Measurements from ENCODE around the gene ADIPOR1. TPM values are rescaled to one million over a fixed set of nuclear protein-coding genes. Genes with fewer than 3 reads are reported as not detected.
"Not testable (repeated sequence)": the region's sequence is repeated elsewhere in the genome, so short reads cannot be mapped to it uniquely, and the experiment has no call there.

ADIPOR1 gene, protein sequence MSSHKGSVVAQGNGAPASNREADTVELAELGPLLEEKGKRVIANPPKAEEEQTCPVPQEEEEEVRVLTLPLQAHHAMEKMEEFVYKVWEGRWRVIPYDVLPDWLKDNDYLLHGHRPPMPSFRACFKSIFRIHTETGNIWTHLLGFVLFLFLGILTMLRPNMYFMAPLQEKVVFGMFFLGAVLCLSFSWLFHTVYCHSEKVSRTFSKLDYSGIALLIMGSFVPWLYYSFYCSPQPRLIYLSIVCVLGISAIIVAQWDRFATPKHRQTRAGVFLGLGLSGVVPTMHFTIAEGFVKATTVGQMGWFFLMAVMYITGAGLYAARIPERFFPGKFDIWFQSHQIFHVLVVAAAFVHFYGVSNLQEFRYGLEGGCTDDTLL
- total RNA-seq, result 10 to 100 TPM; 65.4 to 85.1 TPM

GRCh38 chr1:202957733-202958543, at the start of gene ADIPOR1:
ADIPOR1 (minus strand) TSS chr1:202958312; CDS start chr1:202951070, 7,242 bp downstream.
- H3K27ac Mint-ChIP-seq, result peak within 1 kb of the TSS; percentile 82
- DNase-seq (peak; percentile 96), ATAC-seq (peak; percentile 100)
- POLR2A ChIA-PET, result no interaction called here
- H3K4me3 Mint-ChIP-seq, result peak within 1 kb of the TSS; percentile 83
- peaks cover 7% of the 10 kb centered on the region for H3K36me3 Mint-ChIP-seq (ENCODE audit: low read depth)
- peaks cover 46% of the 10 kb centered on the region for H3K4me1 Mint-ChIP-seq
- H3K27me3 Mint-ChIP-seq, result no peaks in the 10 kb centered on the region
- intact Hi-C loops (cut with DNase I, micrococcal nuclease), result loop anchor here (1.0 to 5.0 kb wide), 10 partner anchors 9 to 609 kb away; partner anchors contain the start of genes CYB5R1 (in 2 of the 2), KLHL12 (in 2 of the 2), PPFIA4 (in 2 of the 2) and TMEM183A (in 2 of the 2)
- CTCF ChIA-PET, result no interaction called here
- H3K9me3 Mint-ChIP-seq (ENCODE audit: low read depth), result no peaks in the 10 kb centered on the region

DNA sequence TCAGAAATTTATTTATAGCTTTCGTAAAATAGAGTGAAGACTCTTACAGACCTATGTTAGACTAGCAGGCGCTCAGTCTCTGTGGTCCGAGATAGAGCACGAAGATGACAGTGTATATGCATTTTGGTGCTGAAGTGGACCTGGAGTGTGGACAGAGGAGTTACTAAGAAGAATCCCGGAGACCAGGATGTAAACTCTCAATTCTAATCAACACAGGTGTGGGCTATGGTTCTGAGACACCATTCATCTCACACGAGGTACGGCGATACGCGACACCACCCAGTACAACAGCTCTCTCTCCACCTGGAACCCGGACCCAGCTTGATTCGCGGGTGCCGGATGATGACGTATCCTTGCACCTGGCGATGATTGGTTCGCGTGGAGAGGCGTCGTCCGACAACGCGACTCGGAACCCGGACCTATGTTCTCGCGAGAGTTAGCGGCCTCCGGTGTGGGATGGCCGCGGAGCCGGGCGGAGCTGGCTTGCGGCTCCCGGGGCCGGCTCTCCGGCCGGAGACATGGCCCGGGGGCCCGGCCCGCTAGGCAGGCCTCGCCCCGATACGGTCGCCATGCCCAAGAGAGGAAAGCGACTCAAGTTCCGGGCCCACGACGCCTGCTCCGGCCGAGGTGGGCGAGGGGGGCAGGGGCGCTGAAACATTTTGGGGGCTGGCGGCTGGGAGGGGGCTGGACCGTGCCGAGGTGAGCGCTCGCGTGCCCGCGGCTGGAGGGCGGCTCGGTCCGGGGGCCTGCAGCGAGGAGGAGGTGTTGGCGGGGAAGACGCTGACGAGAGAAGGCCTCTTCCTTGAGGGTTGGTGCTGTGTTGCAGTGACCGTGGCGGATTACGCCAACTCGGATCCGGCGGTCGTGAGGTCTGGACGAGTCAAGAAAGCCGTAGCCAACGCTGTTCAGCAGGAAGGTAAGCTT, 49.1 kb upstream of the ADIPOR1 start, which contains the start of gene TMEM183A:
Gene TMEM183A (plus strand): TSS at position 427 of the 924 bp plus-strand sequence. CDS start 92 bp downstream, at position 519.
- H3K4me3 Mint-ChIP-seq, result peak within 1 kb of the TSS; percentile 99
- no peaks in the 10 kb centered on the region for H3K27me3 Mint-ChIP-seq
- ATAC-seq, result peak; percentile 96
- H3K4me1 Mint-ChIP-seq, result peaks cover 23% of the 10 kb centered on the region
- intact Hi-C loops (cut with DNase I, micrococcal nuclease), result loop anchor here (1.0 to 10.0 kb wide), 11 partner anchors 19 to 1180 kb away; partner anchors contain the start of genes ADIPOR1 (in 2 of the 2), KLHL12 (in 2 of the 2), PPFIA4 (in 2 of the 2) and CYB5R1 (in 1 of the 2)
- DNase-seq, result peak; percentile 98
- no peaks in the 10 kb centered on the region for H3K9me3 Mint-ChIP-seq (ENCODE audit: low read depth)
- peaks cover 20% of the 10 kb centered on the region for H3K36me3 Mint-ChIP-seq (ENCODE audit: low read depth)
- ChIA-PET POLR2A (interaction anchor here (0.9 to 1.7 kb wide), 7 partner anchors 19 to 665 kb away, joined by 3 to 6 read pairs (median 4); partner anchors contain the start of genes BTG2, KLHL12, PPFIA4 and RABIF), CTCF (interaction anchor here (0.6 to 2.0 kb wide), 14 partner anchors 8 to 847 kb away, joined by 3 to 8 read pairs (median 4); partner anchors contain the start of genes KLHL12, PPFIA4 and PTPN7)
- peak within 1 kb of the TSS; percentile 98 for H3K27ac Mint-ChIP-seq

GRCh38 chr1:203005395-203006142, 47.5 kb upstream of the ADIPOR1 start:
- not testable (repeated sequence) for H3K27me3 Mint-ChIP-seq

GRCh38 chr1:203002951-203003350, 44.8 kb upstream of the ADIPOR1 start:
- DNase-seq (no peak), ATAC-seq (no peak)
- ChIA-PET CTCF (no interaction called here), POLR2A (no interaction called here)
- Mint-ChIP-seq H3K4me3 (no peak overlapping the region), H3K9me3 (ENCODE audit: low read depth) (no peaks in the 10 kb centered on the region), H3K27me3 (peaks cover 4% of the 10 kb centered on the region), H3K36me3 (ENCODE audit: low read depth) (peaks cover 4% of the 10 kb centered on the region), H3K4me1 (peaks cover 16% of the 10 kb centered on the region), H3K27ac (no peak overlapping the region)
- intact Hi-C loops (cut with DNase I, micrococcal nuclease), result loop anchor here in 1 of 2 experiments (10.0 kb wide), 2 partner anchors 792 to 838 kb away; partner anchors contain the start of genes PTPN7, ZBED6 and ZC3H11A

More at GRCh38 chr1:203005395-203006142, 47.5 kb upstream of the ADIPOR1 start:
- intact Hi-C loops (cut with DNase I, micrococcal nuclease), result loop anchor here (2.0 to 10.0 kb wide), 4 partner anchors 21 to 1178 kb away; partner anchors contain the start of genes IPO9 (in 1 of the 2), PPFIA4 (in 1 of the 2), PTPN7 (in 1 of the 2) and ZBED6 (in 1 of the 2)
- Mint-ChIP-seq H3K4me3 (peak overlapping the region; percentile 99), H3K27ac (peak overlapping the region; percentile 87), H3K4me1 (peaks cover 19% of the 10 kb centered on the region), H3K36me3 (ENCODE audit: low read depth) (peaks cover 14% of the 10 kb centered on the region)
- POLR2A ChIA-PET, result interaction anchor here (0.7 to 1.7 kb wide), 2 partner anchors 74 to 664 kb away, joined by 3 to 4 read pairs; partner anchors contain the start of gene UBE2T
- not testable (repeated sequence) for DNase-seq; H3K9me3 Mint-ChIP-seq (ENCODE audit: low read depth); ATAC-seq
- CTCF ChIA-PET, result interaction anchor here (0.6 to 2.0 kb wide), 10 partner anchors 10 to 1188 kb away, joined by 3 to 6 read pairs (median 4); partner anchors contain the start of gene PPFIA4

- H3K27ac Mint-ChIP-seq, result no peak overlapping the region
- CTCF ChIA-PET, result no interaction called here
- H3K9me3 Mint-ChIP-seq (ENCODE audit: low read depth), result no peaks in the 10 kb centered on the region
- H3K36me3 Mint-ChIP-seq (ENCODE audit: low read depth), result no peaks in the 10 kb centered on the region
- no peak overlapping the region for H3K4me3 Mint-ChIP-seq
- DNase-seq (no peak), ATAC-seq (no peak)
- H3K27me3 Mint-ChIP-seq, result peaks cover 7% of the 10 kb centered on the region
- peaks cover 16% of the 10 kb centered on the region for H3K4me1 Mint-ChIP-seq
- POLR2A ChIA-PET, result no interaction called here
- intact Hi-C loops (cut with DNase I, micrococcal nuclease), result loop anchor here in 1 of 2 experiments (10.0 kb wide), 2 partner anchors 793 to 837 kb away; partner anchors contain the start of genes PTPN7, ZBED6 and ZC3H11A
These were observed 43.9 kb upstream of the ADIPOR1 start for GRCh38 chr1:203001986-203002385.

DNA sequence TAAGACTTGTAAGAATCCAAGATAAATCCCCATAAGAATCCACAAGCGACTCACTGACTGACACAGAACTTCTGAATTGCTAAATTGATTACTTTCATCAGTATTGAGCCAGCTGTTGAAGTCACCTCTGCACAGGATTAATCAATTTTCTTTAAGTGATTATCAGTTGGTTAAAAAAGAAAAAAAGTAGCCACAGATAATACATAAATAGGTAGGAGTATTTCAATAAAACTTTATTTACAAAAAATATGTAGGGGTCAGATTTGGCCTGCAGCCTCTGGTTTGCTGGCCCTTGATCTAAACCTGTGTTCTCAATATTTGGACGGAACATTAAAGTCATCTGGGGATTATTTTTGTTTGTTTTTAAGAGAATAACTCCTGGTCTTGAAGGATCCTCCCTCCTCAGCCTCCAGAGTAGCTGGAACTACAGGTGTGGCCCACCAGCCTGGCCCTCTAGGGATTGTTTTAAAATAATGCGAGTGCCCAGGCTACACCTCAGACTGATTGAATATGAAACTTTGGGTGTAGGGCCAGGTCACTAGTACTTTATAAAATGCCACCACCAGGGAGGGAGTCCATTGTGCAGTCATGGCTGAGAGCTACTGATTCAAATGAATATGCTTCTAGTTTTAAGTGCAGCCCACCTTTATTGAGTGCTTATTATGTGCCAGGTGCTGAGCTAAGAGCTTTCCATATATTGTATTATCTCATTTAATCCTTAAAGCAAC, 42.3 kb upstream of the ADIPOR1 start:
- no peaks in the 10 kb centered on the region for H3K36me3 Mint-ChIP-seq (ENCODE audit: low read depth)
- DNase-seq (no peak), ATAC-seq (no peak)
- H3K9me3 Mint-ChIP-seq (ENCODE audit: low read depth), result no peaks in the 10 kb centered on the region
- ChIA-PET CTCF (interaction anchor here (0.6 to 3.5 kb wide), 23 partner anchors 9 to 816 kb away, joined by 3 to 24 read pairs (median 5); no protein-coding TSS in a partner anchor), POLR2A (no interaction called here)
- no peak overlapping the region for H3K27ac Mint-ChIP-seq
- H3K27me3 Mint-ChIP-seq, result peaks cover 13% of the 10 kb centered on the region
- peaks cover 10% of the 10 kb centered on the region for H3K4me1 Mint-ChIP-seq
- intact Hi-C loops (cut with DNase I, micrococcal nuclease), result loop anchor here in 1 of 2 experiments (10.0 kb wide), 2 partner anchors 794 to 836 kb away; partner anchors contain the start of genes PTPN7, ZBED6 and ZC3H11A
- H3K4me3 Mint-ChIP-seq, result no peak overlapping the region

DNA sequence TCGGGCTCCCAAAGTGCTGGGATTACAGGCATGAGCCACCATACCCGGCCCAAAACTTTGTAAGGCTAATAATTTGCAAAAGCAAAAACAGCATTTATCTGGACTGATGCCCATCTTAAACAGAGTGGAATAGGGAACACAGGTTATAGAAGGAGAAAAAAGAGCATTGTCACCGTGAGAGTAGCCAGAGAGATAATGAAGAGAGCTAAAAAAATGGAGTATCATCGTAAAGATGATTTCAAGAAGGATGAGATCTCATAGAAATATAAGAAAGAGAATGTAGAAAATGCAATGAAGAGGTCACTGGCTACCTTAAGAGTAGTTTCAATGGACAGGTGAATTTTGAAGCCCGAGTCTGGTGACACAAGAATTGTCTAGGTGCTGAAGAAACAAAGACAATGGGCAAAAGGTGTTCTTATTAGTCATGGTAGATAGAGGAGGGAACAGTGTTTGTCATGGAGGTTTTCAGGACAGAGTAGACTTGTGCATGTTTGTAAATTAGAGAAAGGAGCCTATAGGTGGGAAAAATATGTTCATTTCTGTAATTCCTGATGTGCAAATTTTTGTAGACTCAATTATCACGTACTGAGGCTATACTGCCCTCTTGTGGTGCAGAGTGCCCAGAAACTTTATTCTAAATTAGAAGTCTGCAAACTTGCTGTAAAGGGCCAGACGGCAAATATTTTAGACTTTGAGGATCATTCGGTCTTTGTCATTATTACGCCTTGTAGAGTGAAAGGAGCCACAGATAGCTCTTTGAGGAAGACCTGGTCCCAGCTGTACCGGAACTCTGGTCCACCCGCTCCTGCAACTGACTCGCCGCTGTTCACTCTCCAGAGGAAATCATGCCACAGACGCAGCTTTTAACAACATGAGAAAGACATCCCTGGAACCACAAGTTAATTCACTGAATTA, 41.0 kb upstream of the ADIPOR1 start:
- peaks cover 20% of the 10 kb centered on the region for H3K27me3 Mint-ChIP-seq
- no peaks in the 10 kb centered on the region for H3K36me3 Mint-ChIP-seq (ENCODE audit: low read depth)
- intact Hi-C loops (cut with DNase I, micrococcal nuclease), result loop anchor here (1.0 to 5.0 kb wide), 7 partner anchors 32 to 248 kb away; partner anchors contain the start of genes RABIF (in 2 of the 2), CYB5R1 (in 1 of the 2) and KLHL12 (in 1 of the 2)
- DNase-seq (peak; percentile 80), ATAC-seq (peak; percentile 66)
- peaks cover 10% of the 10 kb centered on the region for H3K4me1 Mint-ChIP-seq
- CTCF ChIA-PET, result interaction anchor here (0.6 to 3.5 kb wide), 30 partner anchors 9 to 881 kb away, joined by 3 to 24 read pairs (median 5); partner anchors contain the start of genes KLHL12, PPFIA4 and TMEM183A
- peak overlapping the region; percentile 50 for H3K4me3 Mint-ChIP-seq
- H3K9me3 Mint-ChIP-seq (ENCODE audit: low read depth), result no peaks in the 10 kb centered on the region
- H3K27ac Mint-ChIP-seq, result peak overlapping the region; percentile 23
- POLR2A ChIA-PET, result no interaction called here

DNA sequence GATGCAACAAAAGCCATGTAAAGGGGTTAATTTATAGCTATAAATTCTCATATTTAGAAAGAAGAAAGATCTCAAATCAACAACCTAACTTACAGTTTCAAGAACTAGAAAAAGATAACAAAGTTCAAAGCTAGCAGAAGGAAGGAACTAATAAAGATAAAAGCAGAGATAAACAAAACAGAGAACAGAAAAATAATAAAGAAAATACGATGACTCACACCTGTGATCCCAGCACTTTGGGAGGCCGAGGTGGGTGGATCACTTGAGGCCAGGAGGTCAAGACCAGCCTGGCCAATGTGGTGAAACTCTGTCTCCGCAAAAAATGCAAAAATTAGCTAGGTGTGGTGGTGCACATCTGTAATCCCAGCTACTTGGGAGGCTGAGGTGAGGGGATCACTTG, 36.6 kb upstream of the ADIPOR1 start:
- H3K36me3 Mint-ChIP-seq (ENCODE audit: low read depth), result no peaks in the 10 kb centered on the region

More for the DNA sequence above, 36.6 kb upstream of the ADIPOR1 start:
- DNase-seq, result no peak
- H3K27me3 Mint-ChIP-seq, result peaks cover 32% of the 10 kb centered on the region
- no peak overlapping the region for H3K4me3 Mint-ChIP-seq
- intact Hi-C loops (cut with DNase I, micrococcal nuclease), result loop anchor here in 1 of 2 experiments (5.0 kb wide), 2 partner anchors 107 to 242 kb away; partner anchors contain the start of gene RABIF
- peaks cover 1% of the 10 kb centered on the region for H3K9me3 Mint-ChIP-seq (ENCODE audit: low read depth)
- H3K4me1 Mint-ChIP-seq, result peaks cover 8% of the 10 kb centered on the region
- no peak for ATAC-seq
- ChIA-PET CTCF (interaction anchor here (0.6 to 2.0 kb wide), 11 partner anchors 10 to 266 kb away, joined by 3 to 8 read pairs (median 3); partner anchors contain the start of gene TMEM183A), POLR2A (no interaction called here)
- no peak overlapping the region for H3K27ac Mint-ChIP-seq
